ENCODE results near the gene ASCL3. TPM values are rescaled to one million over a fixed set of nuclear protein-coding genes. Genes with fewer than 3 reads are reported as not detected.
"Not testable (repeated sequence)": the region's sequence is repeated elsewhere in the genome, so short reads cannot be mapped to it uniquely, and the experiment has no call there.

ASCL3 gene
- total and polyA plus RNA-seq, 7 donors = not detected

GRCh38 chr11:8985462-8985861 is 42.6 kb upstream of the ASCL3 start:
- no peaks in the 10 kb centered on the region for H3K9me3 ChIP-seq
- intact Hi-C loops (cut with DNase I) = no loop called here
- no peak for ATAC-seq

DNA sequence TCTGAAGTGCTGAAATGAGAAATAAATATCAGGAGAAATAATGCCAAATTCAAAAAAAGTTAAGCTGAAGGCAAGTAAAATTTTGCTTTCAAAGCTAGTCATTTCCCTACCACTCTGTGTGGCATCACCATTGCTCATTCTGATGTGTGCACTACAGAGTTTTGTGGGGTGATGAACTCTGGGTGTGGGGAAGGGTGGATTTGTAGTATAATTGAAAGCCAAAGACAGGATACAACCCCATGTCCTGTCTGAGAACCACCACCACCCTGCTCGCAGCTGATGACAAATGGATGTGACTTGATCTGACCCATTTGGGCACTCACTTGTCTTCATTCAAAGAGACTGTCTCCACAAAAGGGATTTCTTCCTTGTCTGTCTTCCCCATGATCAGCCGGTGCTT is 40.7 kb upstream of the ASCL3 start:
- Histone ChIP-seq H3K27me3 (ENCODE audit: insufficient read depth in 3 of 3, low read length in 2 of 3) (peaks cover 0 to 2% (median 0%) of the 10 kb centered on the region in 3 donors), H3K4me3 (no peak overlapping the region), H3K27ac (no peak overlapping the region), H3K4me1 (no peaks in the 10 kb centered on the region), H3K36me3 (ENCODE audit: insufficient read depth in 1 of 2, low read depth in 1 of 2) (no peaks in the 10 kb centered on the region), H3K9me3 (no peaks in the 10 kb centered on the region)
- intact Hi-C loops (cut with DNase I) = no loop called here
- 75 to 81% (median 78%) methylated on average over 2 of the region's 2 CpGs for WGBS, 3 donors
- ATAC-seq (no peak), DNase-seq (no peak)
- TF ChIP-seq, protein P1, sequence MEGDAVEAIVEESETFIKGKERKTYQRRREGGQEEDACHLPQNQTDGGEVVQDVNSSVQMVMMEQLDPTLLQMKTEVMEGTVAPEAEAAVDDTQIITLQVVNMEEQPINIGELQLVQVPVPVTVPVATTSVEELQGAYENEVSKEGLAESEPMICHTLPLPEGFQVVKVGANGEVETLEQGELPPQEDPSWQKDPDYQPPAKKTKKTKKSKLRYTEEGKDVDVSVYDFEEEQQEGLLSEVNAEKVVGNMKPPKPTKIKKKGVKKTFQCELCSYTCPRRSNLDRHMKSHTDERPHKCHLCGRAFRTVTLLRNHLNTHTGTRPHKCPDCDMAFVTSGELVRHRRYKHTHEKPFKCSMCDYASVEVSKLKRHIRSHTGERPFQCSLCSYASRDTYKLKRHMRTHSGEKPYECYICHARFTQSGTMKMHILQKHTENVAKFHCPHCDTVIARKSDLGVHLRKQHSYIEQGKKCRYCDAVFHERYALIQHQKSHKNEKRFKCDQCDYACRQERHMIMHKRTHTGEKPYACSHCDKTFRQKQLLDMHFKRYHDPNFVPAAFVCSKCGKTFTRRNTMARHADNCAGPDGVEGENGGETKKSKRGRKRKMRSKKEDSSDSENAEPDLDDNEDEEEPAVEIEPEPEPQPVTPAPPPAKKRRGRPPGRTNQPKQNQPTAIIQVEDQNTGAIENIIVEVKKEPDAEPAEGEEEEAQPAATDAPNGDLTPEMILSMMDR (IDR thresholded peaks at IDR 0.05) = no peak

More at GRCh38 chr11:8985462-8985861, 42.6 kb upstream of the ASCL3 start:
- Histone ChIP-seq H3K36me3 (ENCODE audit: insufficient read depth in 1 of 2, low read depth in 1 of 2) (no peaks in the 10 kb centered on the region), H3K27me3 (ENCODE audit: insufficient read depth in 3 of 3, low read length in 2 of 3) (peaks cover 0 to 2% (median 0%) of the 10 kb centered on the region in 3 donors), H3K4me3 (no peak overlapping the region), H3K4me1 (no peaks in the 10 kb centered on the region), H3K27ac (no peak overlapping the region)
- WGBS, 3 donors = 93 to 96% (median 95%) methylated on average over 5 of the region's 5 CpGs
- no peak for DNase-seq
- TF ChIP-seq, protein P1 (IDR thresholded peaks at IDR 0.05) = no peak

- Histone ChIP-seq H3K4me1 (no peaks in the 10 kb centered on the region), H3K27ac (no peak overlapping the region), H3K36me3 (ENCODE audit: insufficient read depth in 1 of 2, low read depth in 1 of 2) (no peaks in the 10 kb centered on the region), H3K27me3 (ENCODE audit: insufficient read depth in 3 of 3, low read length in 2 of 3) (no peaks in the 10 kb centered on the region), H3K4me3 (no peak overlapping the region), H3K9me3 (no peaks in the 10 kb centered on the region)
- TF ChIP-seq, protein P1 (IDR thresholded peaks at IDR 0.05) = no peak
- DNase-seq (no peak), ATAC-seq (no peak)
- WGBS, 3 donors = 61 to 75% (median 63%) methylated on average over 3 of the region's 3 CpGs
- intact Hi-C loops (cut with DNase I) = no loop called here
Observed at GRCh38 chr11:8980485-8980884, 37.7 kb upstream of the ASCL3 start.

DNA sequence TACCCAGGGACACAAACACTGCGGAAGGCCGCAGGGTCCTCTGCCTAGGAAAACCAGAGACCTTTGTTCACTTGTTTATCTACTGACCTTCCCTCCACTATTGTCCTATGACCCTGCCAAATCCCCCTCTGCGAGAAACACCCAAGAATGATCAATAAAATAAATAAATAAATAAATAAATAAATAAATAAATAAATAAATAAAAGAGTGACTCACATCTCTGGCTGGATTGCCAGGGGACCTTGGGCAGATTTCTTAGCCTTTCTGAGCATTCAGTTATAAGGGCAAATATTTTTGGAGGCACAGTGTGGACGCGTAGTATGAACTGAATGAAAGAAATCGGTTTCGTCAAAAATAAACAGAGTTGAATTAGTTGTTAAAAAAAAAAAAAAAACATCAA is 36.5 kb upstream of the ASCL3 start:
- ATAC-seq; intact Hi-C loops (cut with DNase I): not testable (repeated sequence)

DNA sequence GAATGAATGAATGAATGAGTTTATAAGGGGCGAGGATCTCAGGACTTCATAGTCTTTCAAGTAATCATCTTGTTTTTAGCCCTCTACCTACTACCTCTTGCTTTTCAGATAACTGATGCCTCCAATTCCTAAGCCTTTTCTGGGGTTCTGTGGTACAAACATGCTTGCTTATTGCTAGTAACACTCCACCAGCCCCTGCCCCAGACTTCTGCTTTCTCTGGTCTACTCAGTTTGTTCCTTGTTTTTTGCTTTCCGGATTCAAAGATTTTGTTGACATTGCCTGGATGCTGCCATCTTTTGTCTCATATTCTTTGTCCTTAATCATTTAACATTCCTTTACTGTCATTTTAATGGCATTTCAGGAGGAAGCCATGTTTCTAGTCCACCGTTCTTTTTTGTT is 30.3 kb upstream of the ASCL3 start:
- TF ChIP-seq, protein P1 (IDR thresholded peaks at IDR 0.05) = no peak

More for the DNA sequence above, 36.5 kb upstream of the ASCL3 start:
- 91 to 99% (median 93%) methylated on average over 4 to 5 of the region's 7 CpGs for WGBS, 3 donors
- not testable (repeated sequence) for H3K4me1 ChIP-seq; H3K36me3 ChIP-seq (ENCODE audit: insufficient read depth in 1 of 2, low read depth in 1 of 2); H3K9me3 ChIP-seq; H3K4me3 ChIP-seq; H3K27me3 ChIP-seq (ENCODE audit: insufficient read depth in 3 of 3, low read length in 2 of 3); DNase-seq; H3K27ac ChIP-seq

More for the DNA sequence above, 30.3 kb upstream of the ASCL3 start:
- Histone ChIP-seq H3K4me3 (no peak overlapping the region), H3K36me3 (ENCODE audit: insufficient read depth in 1 of 2, low read depth in 1 of 2) (peaks cover 0 to 8% of the 10 kb centered on the region in 2 donors), H3K4me1 (no peaks in the 10 kb centered on the region), H3K27me3 (ENCODE audit: insufficient read depth in 3 of 3, low read length in 2 of 3) (no peaks in the 10 kb centered on the region), H3K27ac (no peak overlapping the region), H3K9me3 (no peaks in the 10 kb centered on the region)
- 75 to 88% (median 76%) methylated on average over 3 of the region's 3 CpGs for WGBS, 3 donors
- intact Hi-C loops (cut with DNase I) = no loop called here
- no peak for DNase-seq
- no peak for ATAC-seq
